Measurements from ENCODE around the gene HIF3A.
"Not testable (repeated sequence)": the region's sequence is repeated elsewhere in the genome, so short reads cannot be mapped to it uniquely, and the experiment has no call there.

The HIF3A gene

GRCh38 chr19:46296722-46297461 lies at the start of gene HIF3A:
HIF3A (plus strand) TSS chr19:46297042; CDS start chr19:46297077, 35 bp downstream.
- peak; percentile 78 for DNase-seq (ENCODE audit: low read depth)

DNA sequence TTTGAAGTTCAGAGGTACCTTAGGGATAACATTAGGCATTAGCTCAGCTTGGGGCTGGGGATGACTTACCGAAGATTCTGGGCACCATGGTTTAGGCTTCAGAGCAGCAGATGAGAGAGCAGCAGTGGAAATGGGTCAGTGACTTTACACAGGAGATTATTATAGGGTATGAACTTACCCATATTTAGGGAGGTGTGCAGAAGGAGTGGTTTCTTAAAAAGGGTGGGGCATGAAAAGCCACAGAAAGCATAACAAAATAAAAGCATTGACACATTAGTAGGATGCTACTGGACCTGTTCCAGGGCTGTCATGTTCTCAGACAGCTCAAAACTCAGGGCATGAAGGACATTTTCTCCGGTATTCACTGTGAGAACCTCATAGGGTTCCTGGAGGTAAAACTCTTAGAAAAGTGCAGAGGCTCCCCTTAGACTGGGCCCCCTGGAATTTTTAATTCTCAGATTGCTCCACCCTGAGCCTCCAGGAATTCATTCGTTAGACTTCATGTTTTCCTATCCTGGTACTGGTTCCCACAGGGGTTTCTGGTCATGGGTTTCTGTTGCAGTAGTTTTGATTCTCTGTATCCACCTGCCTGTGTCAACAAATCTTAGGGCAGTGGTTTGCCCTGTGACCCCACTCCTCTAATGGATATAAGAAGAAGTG lies 46.6 kb upstream of the HIF3A start:
- DNase-seq (ENCODE audit: low read depth), result no peak

DNA sequence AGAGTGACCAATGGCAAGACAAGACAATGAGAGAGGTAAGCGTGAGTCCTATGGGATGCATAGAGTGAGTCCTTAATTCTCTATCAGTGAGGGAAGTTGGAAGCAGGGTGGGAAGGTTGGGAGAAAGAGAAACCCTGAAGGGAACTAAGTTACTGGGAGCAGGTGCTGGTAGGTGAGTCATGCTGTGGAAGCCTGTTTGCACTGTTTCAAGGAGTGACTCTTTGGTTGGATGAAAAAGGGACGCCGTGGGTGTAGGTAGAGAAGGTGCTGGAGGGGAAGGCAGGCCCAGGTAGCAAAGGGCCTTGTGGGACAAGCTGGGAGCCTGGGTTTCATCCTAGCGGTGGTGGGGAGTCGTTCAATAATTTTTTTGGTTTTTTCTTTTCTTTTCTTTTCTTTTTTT lies 45.4 kb upstream of the HIF3A start:
- no peak for DNase-seq (ENCODE audit: low read depth)

GRCh38 chr19:46254776-46255175 lies 42.1 kb upstream of the HIF3A start:
- no peak for DNase-seq (ENCODE audit: low read depth)

DNA sequence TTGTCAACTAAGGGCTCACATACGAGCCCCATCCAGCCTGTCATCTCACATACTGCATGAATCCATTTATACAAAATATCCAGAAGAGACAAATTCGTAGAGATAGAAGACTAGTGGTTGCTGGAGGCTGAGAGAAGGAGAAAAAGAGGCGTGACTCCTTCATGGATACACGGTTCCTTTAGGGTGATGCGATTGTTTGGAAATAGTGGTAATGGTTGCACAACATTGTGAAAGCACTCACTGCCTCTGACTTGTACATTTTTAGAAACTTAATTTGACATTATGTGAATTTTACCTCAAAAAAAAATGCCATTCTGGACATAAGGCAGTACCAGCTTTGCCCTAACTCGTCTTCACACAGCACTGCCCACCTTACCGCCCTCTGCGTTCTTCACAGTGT lies 40.0 kb upstream of the HIF3A start:
- peak; percentile 67 for DNase-seq (ENCODE audit: low read depth)

DNA sequence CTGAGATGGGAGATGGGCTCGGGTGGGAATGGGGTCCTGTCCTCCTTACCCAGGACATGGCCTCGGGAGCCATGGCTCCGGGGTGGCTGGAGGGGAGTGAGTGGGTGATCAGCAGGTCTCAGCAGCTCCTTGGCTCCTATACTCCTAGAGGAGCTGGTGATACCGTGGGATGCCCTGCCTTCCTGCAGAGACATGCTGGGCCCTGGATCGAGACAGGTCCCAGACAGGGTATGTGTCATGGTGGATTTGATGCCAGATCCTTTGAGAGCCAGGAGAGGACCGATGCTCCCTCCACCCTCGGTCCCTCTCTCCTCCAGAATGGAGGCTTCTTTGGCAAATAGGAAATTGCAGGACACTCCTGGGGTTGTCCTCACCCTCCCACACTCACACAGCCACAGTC lies 35.3 kb upstream of the HIF3A start:
- not testable (repeated sequence) for DNase-seq (ENCODE audit: low read depth)

- DNase-seq (ENCODE audit: low read depth), result peak; percentile 24
Observed at GRCh38 chr19:46262684-46263296, 34.1 kb upstream of the HIF3A start.

DNA sequence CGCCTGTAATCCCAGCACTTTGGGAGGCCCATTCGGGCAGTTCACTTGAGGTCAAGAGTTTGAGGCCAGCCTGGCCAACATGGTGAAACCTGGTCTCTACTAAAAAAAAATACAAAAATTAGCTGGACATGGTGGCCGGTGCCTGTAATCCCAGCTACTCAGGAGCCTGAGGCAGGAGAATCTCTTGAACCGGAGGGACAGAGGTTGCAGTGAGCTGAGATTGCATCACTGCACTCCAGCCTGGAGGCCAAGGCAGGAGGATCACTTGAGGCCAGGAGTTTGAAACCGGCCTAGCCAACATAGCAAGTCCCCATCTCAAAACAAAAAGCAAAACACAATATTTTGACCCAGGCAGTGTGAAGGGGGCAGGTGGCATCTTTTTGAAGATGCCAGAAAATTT lies 32.0 kb upstream of the HIF3A start:
- DNase-seq (ENCODE audit: low read depth), result not testable (repeated sequence)

GRCh38 chr19:46265217-46265828 lies 31.5 kb upstream of the HIF3A start:
- DNase-seq (ENCODE audit: low read depth), result peak; percentile 68

DNA sequence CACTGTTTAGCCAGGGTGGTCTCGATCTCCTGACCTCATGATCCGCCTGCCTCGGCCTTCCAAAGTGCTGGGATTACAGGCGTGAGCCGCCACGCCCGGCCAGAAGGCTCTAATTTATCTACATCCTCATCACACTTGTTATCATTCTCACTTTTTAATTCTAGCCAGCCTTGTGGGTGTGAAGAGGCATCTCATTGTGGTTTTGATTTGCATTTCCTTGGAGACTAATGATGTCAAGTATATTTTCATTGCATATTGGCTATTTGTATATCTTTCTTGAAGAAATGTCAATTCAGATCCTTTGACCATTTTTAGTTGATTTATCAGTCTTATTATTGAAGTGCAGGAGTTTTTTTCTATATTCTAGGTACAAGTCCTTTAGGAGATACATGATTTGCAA lies 27.7 kb upstream of the HIF3A start:
- no peak for DNase-seq (ENCODE audit: low read depth)

DNA sequence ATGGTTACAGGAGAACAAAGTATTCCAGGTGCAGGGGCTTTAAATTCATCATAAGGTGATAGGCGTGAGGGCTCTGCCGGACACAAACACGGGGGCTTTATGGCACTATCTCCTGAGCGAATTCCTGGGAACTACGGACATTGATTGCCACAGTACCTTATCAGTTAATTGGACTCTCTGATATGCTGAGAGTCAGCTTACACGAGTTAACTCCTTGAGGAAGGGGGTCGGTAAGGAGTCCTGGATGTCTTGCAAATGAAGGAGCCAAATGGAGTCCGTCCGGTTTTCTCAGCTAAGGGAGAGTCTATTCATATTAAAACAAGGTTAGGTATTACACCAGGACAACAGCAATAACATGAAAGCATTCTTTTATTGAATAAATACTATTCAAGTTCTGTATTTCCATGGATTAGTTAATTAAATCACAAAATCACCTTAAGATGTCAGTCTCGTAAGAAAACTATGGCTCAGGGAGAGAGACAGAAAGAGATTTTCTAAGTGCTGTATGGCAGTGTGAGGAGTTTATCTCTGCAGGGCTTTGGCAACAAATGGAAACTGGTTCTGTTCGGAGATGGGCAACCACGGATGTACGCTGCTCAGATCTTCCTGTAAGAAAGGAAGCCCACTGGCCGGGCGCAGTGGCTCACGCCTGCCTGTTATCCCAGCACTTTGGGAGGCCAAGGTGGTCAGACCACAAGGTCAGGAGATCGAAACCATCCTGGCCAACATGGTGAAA lies 26.2 kb upstream of the HIF3A start:
- DNase-seq (ENCODE audit: low read depth), result no peak

DNA sequence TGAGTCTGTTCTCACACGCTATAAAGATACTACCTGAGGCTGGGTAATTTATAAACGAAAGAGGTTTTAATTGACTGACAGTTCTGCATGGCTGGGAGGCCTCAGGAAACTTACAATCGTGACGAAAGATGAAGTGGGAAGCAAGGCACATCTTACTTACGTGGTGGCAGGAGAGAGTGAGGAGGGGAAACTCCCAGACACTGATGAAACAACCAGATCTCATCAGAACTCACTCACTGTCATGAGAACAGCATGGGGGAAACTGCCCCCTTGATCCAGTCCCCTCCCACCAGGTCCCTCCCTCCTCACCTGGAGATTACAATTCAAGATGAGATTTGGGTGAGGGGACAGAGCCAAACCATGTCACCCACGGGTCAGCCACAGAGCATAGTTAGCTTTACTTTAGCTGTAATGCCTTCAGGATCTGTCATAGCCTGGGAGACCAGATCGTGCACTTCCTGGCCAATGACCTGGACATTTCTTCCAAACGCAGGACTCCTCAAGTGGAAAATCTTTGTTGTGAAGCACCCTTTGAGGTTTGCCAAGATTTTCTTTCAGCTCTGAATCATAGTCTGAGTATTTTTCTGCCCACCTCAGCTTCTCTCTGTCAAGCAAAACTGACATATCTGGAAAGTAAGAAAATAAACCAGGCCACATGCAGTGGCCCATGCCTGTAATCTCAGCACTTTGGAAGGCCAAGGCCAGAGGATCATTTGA lies 25.2 kb upstream of the HIF3A start:
- DNase-seq (ENCODE audit: low read depth), result peak; percentile 96

DNA sequence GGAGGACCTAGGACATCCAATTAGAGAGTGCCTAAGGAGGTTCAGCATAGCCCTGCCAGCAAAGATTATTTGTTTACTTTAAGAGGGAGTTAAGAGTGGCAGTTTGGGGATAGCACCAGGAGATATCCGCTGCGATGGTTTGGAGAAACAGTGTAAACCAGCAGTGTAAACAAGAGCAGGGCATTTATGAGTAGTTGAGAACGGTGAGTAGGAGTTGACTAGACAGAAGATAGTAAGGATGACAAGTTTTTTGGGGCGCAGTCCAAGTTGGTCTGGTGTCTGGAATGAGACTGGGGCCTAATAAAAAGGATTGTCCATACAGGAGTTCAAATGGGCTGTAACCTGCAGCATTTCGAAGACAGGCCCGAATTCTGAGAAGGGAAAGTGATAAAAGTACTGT lies 22.9 kb upstream of the HIF3A start:
- DNase-seq (ENCODE audit: low read depth), result peak; percentile 56

GRCh38 chr19:46279177-46279576 lies 17.7 kb upstream of the HIF3A start:
- DNase-seq (ENCODE audit: low read depth), result no peak

DNA sequence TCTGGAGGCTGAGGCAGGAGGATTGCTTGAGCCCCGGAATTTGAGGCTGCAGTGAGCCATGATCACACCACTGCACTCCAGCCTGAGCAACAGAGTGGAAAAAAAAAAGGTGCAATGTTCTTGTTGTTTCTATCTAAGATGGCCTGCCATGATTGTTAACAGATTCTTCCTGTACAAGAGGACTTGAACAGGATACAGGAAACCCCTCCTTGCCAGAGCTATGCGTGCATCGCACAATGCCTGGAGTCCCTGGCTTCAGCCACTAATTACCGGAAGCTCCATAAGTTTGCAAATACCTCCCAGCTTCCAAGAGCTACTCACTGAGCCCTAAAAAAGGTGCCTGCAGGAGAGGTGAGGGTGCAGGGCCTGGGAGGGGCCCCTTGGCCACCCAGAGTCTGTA lies 13.1 kb upstream of the HIF3A start:
- no peak for DNase-seq (ENCODE audit: low read depth)

DNA sequence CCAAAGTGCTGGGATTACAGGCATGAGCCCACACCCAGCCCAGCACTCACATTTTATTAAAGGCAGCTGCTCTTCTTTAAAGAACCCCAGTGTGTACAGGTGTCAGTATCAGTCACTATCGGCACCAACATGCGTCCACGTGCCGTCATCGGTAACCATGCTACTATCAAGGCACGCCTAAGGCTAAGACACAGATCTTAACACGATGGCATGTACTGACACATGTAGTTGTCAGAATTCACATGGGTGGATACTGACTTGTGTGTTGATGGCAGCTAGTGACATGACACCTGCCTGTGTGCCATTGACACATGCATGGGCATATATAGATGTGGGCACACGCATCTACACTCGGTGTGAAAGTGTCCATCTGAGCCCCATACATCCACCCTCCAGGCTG lies 12.2 kb upstream of the HIF3A start:
- no peak for DNase-seq (ENCODE audit: low read depth)

DNA sequence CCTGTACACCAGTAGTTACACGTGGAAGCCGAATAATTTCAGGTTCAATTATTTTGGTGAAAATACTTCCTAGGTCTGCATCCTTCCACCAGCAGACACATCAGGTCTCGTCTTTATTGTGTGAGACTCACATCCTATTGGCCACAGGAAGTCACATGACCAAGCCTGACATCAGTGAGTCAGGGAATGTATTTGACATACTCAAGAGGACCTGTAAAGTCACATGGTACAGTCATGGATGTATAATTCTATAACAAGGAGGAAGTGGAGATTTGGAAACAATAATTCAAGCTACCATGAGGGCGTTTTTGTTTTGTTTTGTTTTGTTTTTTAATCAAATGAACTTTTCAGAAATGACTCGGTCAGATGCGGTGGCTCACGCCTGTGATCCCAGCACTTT lies 9.3 kb upstream of the HIF3A start:
- peak; percentile 61 for DNase-seq (ENCODE audit: low read depth)

DNA sequence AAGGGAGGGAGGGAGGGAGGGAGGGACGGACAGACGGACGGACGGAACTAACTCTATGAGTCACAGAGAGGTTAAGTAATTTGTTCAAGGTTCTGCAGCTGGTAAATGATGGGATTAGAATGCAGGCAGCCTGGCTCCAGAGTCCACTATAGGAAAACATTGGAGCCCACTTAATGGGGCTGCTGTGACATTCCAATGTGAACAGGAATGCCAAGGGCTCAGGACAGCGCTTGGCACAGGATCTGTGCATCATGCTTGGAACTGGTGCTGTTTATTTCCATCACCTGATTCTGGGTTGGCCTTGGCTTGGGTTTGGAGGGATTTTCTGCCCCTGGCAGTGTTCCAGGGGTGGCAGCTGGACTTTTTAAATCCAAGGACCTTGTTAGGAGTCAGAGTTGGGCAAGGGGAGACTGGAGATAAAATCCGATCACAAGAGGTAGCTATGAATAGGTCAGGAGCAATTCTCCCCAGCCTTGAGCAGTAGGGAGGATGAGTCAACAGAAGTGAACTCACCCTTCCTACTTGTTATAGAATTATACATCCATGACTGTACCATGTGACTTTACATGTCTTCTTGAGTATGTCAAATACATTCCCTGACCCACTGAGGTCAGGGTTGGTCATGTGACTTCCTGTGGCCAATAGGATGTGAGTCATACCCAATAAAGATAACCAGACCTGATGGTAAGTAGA lies 7.8 kb upstream of the HIF3A start:
- peak; percentile 99 for DNase-seq (ENCODE audit: low read depth)

- no peak for DNase-seq (ENCODE audit: low read depth)
Observed at GRCh38 chr19:46289724-46290619, 6.9 kb upstream of the HIF3A start.

DNA sequence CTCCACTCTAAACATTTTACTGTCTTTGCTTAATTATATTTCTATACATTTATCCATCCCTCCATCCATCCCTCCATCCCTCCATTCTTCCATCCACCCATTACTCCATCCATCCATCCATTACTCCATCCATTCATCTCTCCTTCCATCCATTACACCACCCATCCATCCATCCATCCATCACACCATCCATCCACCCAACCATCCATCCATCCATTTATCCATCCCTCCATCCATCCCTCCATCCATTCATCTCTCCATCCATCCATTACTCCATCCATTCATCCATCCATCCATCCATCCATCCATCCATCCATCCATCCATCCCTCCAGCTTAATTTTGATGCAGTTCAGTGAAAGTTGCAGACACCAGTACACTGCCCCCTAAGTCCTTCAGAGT lies 5.0 kb upstream of the HIF3A start:
- no peak for DNase-seq (ENCODE audit: low read depth)

Measured in amniotic epithelial cell (primary cell).